CMK (cell line): ENCODE data around the gene PCNX2.
"Not testable (repeated sequence)": the region's sequence is repeated elsewhere in the genome, so short reads cannot be mapped to it uniquely, and the experiment has no call there.

ENCODE experiments used
- DNase-seq: peaks from one replicate; pipeline ENCODE4 v3.0.0-alpha.2; 2010; ENCODE audit warnings: low read depth

Gene PCNX2

DNA sequence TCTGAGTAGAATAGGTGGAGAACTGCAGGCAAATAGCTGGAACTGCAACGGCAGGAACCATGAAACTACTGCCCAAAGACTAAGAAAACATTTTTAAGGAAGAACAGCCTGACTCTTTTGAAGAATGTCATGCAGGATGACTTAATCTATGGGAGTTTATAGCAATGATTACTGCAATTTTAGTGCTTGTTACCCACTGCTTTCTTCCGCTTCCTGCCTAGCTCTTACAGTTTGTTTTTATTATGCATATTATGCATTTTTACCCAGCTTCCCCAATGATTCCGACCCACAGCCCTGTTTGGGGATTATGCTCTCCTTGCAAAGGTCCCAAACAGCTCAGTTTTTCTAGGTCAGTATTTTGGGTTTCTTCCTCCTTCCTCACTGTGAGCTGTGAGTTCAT, 71.2 kb downstream of the PCNX2 start:
- DNase-seq = no peak

DNA sequence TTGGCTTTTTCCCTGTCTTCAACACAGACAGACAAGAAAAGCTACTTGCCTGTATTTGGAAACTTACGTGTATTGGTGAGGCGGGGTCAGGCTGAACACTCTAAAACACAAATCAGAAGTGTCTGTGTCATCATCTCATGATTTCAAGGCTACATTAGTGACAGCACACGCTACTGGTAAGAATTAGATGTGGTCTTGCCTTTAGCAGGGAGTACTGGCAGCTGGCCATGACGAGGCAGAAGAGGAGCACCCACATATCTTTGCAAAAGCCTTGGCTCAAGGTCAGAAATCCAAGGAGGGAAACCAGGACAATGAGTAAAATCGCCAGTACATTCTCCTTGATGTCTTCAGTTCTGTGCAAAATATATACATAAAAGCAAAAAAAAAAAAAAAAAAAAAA, 77.7 kb downstream of the PCNX2 start:
- no peak for DNase-seq

DNA sequence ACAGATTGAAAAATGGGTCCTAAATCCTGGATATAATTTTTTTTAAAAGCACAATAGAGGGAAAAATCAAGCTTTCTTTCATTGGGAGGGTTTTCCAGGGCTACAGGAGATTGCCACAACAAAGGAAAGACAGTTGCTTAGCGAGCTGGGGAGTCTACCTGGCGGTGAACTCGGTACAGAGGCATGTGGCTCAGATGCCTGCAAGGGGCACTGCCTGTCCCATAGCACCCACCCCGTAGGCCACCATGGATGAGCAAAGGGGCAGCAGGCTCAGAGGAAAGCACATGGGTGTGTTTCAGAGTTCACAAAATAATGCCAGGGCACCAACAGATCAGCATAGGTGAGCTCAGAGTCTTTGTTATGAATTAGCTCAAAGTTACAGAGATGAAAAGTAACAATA, 79.5 kb downstream of the PCNX2 start:
- DNase-seq = no peak

DNA sequence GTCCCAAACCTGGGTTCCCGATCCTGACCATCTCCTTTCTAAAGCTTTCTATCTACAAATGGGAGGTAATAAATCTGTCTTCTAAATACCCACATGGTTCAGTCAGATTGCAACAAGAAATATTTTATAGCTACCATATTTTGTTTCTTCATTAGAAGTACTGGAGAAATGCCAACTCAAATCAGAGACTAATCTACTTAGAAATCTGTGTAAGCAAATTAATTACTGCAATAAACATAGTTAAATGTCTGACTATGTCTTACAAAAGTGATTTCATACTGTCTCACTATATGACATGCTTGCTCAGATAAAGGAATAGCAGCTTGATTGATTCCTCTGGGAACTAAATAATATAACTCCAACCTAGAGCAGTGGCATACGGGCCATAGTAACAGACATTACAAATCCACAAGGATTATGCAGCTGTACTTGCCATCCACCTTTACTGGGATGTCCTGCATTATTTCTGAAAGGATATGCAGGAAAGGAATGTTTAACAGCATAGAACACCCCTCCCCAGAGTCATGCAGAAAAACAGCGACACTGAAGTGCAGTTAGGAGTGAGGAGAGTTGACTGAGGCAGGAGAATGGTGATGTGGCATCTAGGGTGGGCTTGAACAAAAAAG, 80.3 kb downstream of the PCNX2 start:
- DNase-seq = no peak

DNA sequence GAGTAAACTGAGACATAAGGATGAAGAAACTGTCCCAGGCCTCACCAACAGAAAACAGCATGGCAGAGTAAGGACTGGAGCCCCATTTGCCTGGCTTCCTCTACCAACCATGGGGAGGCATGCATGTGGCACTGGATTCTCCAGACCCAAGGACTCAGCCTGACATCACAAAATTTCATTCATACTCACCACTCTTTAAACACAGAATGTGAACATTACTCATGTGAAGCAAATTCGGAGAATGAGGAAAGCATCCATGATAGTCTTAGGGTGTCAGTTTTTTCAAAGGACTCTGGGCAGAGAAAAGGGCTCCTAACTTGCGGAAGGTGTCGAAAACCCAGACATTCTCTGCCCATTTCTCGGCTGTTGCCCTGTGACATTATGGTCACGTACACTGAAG, 83.9 kb downstream of the PCNX2 start:
- DNase-seq = no peak

DNA sequence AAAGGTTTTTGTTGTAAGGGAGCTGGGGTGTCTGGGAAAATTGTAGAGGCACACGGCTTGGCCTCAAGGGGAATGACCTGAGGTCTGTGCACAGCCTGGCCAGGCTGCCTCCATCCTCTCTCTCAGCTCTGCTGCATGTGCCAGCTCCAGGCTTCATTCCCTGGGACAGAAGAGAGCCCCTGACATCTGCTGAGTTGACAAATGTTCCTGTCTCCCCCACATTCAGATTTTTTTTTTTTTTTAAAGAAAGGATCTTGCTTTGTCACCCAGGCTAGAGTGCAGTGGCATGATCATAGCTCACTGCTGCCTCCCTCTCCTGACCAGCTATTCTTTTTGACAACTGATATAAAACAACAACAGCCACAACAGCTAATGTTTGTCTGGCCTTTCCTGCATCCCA, 84.4 kb downstream of the PCNX2 start:
- no peak for DNase-seq

DNA sequence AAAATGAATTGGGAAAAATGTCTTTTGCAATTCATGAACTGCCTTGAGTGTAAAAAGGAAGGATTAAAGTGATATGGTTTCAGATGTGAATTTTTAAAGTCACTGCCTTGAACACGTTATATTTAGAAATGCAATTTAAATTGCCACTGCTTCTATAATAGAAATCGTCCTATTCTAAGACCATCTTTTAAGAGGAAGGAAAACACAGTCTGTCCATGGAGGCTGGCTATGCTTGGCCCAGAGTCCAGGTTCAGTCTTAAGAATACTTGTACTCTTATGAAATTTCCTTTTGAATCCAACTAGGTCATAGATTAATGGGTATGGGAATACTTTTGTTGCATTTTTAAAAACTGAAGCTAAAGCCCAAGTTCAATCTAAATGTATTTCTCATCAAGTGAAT, 86.0 kb downstream of the PCNX2 start:
- no peak for DNase-seq

DNA sequence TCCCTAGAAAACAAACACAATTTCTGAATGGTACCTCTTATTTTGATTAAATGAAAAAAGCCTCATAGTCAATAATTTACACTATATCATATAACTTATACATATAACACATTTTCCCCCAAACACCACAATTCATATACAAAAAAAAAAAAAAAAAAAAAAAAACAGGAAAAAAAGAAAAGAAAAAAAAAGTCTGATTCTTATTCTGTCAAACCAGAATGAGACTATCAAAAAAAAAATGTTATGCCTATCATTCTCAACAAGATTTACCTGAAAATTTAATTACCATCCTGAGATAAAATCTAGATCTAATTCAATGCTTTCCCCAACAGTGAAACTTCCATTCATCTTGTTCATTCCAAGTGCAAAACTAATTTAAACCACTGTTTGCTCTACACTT, 86.8 kb downstream of the PCNX2 start:
- no peak for DNase-seq

DNA sequence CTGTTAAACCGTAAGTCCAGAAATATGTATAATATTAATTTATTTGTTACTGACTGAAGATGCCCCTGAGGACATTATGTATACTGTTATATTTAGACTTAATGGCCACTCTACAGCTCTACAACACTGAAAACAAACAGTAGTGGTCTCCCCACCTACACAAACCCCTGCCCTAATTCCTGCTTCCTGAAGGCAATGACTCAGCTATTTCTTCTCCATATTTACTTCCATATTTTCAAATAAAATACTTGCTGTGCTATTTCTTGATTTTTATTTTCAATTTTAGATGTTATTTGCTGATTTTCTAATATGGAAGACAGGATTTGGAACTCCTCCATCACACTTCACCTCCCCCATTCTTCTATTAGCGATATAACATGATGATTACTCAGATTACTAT, 97.6 kb downstream of the PCNX2 start:
- no peak for DNase-seq

DNA sequence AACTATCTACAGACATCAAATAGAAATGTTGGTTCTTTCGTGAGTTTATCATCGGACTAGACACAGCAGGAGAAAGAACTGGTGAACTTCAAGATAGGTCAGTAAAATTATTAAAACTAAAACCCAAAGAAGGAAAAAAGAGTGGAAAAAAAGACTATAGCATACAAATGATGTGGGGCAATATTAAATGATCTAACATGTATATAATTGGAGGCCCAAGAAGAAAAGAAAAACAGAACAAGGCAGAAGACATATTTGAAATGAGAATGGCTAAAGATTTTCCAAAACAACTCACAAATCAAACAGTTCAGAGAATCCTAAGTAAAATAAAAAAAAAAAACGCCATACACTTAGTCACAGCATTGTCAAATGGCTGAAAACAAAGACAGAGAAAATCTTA, 101.8 kb downstream of the PCNX2 start:
- no peak for DNase-seq

DNA sequence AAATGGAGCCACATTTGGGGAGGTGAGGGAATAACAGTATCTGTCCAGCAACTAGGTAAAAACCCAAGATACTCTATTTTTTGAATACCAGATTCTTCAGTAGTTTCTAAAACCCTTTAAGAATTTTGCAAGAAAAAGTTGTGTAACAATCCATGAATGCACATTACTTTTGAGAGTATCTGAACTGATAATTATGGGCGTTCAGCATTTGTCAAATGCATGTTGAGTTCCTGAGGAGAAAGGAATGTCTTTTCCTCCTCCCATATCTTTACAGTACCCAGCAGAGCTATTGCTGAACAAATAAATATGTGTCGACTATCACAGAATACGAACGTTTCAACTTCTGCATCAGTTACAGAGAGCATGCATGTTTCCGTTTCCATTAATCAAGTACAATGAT, 104.5 kb downstream of the PCNX2 start:
- no peak for DNase-seq

DNA sequence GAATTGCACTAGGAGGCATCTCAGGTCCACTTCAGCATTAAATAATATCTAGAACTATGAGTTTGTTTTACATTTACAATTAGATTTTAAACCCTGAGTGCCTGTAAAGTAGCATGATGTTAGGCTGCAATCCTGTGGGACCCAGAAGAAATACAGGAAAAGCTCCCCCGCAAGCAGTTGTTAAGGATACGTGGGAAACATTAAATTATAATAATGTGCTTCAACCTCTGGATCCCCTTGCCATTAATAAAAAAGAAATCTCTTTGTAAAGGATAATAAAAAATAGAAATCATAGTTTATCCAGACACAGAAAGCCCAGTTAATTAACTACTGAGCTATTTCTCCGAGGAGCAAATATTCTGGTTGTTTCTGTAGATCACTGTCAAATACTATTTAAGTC, 106.0 kb downstream of the PCNX2 start:
- no peak for DNase-seq

DNA sequence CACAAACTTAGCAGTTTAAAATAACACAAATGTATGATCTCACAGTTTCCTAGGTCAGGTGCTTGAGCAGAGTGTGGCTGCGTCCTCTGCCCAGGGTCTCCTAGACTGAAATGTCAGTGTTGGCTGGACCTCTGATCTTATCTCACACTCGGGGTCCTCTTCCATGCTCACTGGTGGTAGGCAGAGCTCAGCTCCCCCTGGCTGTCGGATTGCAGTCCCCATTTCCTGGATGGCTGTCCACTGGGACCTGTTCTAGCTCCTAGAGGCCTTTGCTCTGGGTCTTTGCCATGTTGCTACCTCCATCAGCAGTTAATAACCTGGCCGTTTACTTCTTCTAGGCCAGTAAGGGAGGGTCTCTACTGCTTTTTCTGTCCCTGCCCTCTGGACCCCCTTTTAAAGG, 107.5 kb downstream of the PCNX2 start:
- DNase-seq = no peak

DNA sequence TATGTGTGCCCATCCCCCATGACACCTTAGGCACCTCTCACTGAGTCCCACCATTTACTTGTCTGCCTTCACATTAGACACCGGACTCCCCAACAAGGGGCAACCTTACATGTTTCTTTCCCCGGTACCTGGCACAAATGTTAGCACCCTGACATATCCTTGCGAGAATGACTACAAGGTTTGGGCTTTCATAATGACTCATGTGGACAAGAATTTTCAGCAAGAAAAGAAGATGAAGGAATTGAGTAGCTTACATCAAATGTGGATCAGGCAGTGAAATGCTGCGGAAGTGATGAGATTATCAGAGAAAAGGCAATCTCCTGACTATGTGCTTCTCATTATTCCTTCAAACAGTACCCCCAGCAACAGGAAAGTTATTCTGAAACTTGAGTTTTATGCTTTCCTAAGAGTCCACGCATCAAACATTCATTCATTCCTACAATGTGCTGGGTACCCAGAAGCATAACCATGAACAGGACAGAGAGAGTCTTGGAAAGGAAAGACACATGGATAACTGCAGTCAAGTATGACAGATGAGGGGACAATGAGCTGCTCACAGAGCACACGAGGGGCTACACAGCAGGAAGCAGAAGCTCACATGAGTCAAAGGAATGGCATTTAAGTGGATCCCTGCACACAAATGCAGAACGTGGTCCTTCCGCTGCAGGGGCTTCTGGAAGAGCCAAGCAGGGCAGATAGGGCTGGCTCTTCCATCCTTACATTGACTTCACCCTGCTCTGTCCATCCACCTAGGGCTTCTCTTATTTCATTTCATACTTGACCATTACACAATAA, 112.1 kb downstream of the PCNX2 start:
- DNase-seq = no peak

DNA sequence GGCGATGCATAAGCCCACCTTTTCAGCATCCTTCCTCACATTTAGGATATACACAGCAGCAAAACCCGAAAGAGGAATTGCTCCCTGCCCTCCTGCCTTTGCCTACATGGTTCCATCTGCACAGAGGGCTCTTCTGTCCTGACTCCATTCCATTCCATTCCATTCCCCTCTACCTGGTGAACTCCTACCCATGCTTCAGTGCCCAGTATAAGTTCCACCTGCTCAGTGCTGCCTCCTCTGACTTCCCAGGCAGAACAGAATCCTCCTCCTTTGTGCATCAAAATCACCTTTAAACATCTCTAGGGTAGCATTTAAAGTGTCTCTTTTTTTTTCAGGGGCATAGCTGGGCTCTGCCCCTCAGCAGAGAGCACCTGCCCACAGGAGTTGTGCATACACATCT, 112.9 kb downstream of the PCNX2 start:
- no peak for DNase-seq

DNA sequence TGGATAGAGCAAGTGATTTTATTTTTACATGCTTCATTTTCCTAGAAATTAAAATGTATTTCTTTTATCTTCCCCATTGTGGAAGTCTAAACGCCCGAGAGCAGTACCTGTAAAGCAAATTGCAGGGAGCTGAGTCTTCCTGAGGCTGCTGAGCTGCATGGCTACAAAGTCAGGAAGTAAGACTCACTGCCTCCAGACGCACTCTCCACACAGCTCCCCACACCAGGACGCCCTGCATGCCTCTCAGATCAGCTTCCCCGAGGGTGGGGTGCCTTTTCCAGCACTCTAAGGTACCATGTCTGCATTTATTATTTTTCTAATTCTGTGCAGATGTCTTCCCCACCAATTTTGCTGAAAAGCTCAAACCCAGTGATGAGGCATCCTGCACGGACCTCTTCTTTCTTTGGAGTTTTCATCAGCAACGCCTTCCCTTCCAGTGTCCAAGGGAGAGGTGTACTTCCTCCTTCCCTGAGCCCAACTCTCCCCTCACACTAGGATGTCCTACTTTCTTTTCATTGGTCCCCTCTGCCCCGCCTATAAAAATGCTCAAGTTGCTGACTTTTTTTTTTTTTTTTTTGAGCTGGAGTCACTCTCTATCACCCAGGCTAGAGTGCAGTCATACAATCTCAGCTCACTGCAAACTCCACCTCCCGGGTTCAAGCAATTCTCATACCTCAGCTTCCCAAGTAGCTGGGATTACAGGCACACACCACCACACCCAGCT, 114.7 kb downstream of the PCNX2 start:
- DNase-seq = no peak

DNA sequence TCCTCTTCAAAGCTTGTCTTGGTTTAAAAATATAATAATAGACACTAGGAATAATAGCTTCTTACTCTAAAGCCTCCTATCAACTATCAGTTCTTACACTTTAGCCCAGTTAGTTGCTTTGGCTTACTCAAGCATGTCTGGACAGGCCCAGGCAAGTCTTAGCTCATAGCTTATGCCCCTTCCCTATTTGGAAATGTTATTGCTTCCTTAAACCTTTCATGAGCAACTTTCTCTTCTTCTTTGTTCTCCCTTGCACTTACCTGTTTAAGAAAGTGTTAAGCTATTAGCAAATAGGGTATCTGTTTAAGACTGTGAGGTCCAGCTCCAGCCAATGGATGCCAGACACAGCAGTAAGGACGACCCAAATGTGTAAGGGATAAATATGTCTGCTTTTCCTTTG, 115.9 kb downstream of the PCNX2 start:
- not testable (repeated sequence) for DNase-seq

DNA sequence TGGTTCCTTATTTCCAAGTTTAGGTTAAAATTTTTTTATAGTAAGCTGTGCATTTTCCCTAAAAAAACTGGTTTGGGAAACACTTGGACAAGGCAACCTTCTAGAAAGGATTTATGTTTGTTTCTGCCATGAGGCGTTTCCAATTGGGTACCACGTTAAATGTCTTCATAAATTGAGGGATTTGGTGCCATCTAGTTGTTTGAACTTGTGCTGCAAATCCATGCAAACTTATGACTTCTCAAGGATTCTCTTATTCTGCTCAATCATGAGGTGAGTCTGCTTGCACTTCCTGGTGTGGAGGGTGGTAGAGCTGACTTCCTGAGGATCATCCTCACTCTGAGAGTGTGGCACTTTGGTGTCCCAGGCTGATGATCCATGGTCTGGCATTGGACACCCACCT, 123.3 kb downstream of the PCNX2 start:
- DNase-seq = no peak

DNA sequence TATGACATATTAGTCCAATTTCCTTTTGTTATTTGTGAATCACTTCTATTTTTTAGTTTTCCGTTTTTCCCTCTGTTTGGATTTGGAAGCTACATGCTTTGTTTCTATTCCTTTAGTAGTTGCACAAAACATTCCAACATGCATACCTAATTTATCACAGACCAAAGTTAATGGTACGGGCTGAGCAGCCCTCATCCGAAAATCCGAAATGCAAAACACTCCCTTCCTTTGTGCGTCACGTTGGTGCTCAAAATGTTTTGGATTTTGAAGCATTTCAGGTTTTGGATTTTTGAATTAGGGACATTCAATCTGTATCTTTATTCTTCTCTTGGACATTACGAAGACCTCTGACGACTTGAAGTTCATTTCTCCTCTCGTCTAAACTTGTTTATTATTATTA, 124.8 kb downstream of the PCNX2 start:
- no peak for DNase-seq

DNA sequence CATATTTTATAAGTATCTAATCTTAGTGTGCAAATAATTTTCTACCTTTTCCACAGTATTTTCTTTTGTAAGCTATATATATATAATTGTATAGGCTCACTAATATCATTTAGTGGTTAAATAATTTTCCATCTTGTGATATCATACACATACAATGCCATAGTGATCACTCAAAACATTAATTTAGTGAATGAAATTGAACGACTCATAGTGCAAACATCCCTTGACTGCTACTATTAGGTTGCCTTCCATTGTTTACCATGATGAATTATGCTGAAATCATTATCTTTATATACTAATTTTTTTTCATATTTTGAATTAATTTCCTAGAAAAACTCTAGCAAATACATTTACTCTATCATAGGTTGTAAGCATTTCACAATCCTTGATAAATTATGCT, 127.1 kb downstream of the PCNX2 start:
- DNase-seq = no peak

DNA sequence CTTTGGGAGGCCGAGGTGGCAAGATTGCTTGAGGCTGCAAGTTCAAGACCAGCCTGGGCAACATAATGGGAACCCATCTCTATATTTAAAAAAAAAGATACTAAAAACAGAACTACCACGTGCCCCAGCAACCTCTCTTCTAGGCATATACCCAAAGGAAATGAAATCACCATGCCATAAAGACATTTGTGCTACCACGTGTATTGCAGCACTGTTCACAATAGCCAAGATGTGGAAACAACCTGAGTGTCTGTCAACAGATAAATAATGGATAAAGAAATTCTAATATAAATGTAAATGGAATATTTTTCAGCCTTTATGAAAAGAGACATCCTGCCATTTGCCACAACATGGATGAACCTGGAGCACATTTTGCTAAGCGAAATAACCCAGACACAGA, 128.6 kb downstream of the PCNX2 start:
- DNase-seq = no peak

DNA sequence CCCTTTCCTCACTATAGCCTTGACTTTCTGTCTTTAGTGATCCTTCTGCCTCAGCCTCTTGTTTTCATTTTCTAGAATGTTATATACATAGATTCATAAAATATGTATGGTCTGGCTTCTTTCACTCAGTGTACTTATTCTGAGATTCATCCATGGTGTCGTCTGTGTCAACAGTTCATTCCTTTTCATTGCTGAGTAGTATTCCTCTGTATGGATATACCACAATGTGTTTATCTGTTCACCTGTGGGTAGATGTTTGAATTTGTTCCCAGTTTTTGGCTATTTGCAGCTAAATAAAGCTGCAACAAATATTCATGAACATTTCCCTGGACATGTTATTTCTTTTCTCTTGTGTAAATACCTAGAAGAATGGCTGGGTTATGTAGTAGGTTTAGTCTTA, 131.8 kb downstream of the PCNX2 start:
- no peak for DNase-seq

DNA sequence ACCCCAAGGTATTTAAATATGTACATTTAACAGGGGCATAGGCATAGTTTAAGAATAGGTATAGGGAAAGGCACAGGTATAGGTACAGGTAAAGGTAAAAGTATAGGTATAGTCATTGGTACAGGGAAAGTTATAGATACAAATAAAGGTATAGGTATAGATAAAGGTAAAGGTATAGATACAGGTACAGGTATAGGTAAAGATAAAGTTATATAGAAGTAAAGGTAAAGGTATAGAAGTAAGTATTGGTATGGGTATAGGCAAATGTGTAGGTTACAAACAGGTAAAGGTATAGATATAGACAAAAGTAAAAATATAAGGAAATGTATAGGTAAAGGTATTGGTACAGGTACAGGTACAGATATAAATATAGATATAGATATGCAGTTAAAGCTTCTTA, 137.2 kb downstream of the PCNX2 start:
- DNase-seq = no peak
